K562 (cell line): ENCODE data around the gene FUT8. TPM values are rescaled to one million over a fixed set of nuclear protein-coding genes. Genes with fewer than 3 reads are reported as not detected.

Experiments
- ATAC-seq: fragments of 200-7000 bp; cut with Tn5 transposase; 3 replicates; pipeline ENCODE4 v1.9.1; 2020; ENCODE audit warnings: moderate library complexity
- BruUV-seq: library from RNA; stranded (reverse); fragments of 400-500 nt; replicated peaks from 2 replicates; lab custom pipeline; 2021; lab: Mats Ljungman, UMichigan
- CTCF ChIA-PET: fragments of 300-600 bp; formaldehyde crosslinking; extraction: SDS; loops from one replicate; lab custom pipeline; 2021; ENCODE audit warnings: low intra/inter-chr PET ratio; lab: Yijun Ruan, JAX
- POLR2A ChIA-PET: fragments of 300-600, 350-650 bp; sonication (Branson Sonifier 250); formaldehyde crosslinking; extraction: SDS; loops from one replicate; lab custom pipeline; 2021; ENCODE audit warnings: antibody characterized with exemption, inconsistent platforms; lab: Yijun Ruan, JAX
- DNase-seq, 4 experiments: peaks; one replicate each; pipeline versions ENCODE4 v3.0.0 to v3.0.0-alpha.2; 2011 to 2018; ENCODE audit warnings: low spot score in 3 of 4, mixed read lengths in 3 of 4; ENCODE audit errors: extremely low read depth in 1 of 4
- FAIRE-seq: peaks from 2 replicates; lab custom pipeline; 2011; peaks lifted over from hg19 to GRCh38; lab: Jason Lieb, UNC
- H2AFZ ChIP-seq: 2 replicates; pipeline ENCODE4 v1.6.0; 2011; ENCODE audit warnings: low read depth, low read length, control low read depth, inconsistent platforms
- H3K27ac ChIP-seq: fragments of 200-600 bp; 3 replicates; pipeline ENCODE4 v1.8.0; 2011; ENCODE audit warnings: low read depth, mild to moderate bottlenecking, control low read depth, inconsistent platforms, low read length, moderate library complexity, mixed read lengths; ENCODE audit errors: extremely low read depth
- H3K27me3 ChIP-seq, 2 experiments: fragments of 300-600 bp in 1 of 2; 2 replicates in 1 of 2; 3 replicates in 1 of 2; pipeline versions ENCODE4 v1.6.0 to v1.8.0; 2011; ENCODE audit warnings: inconsistent platforms in 2 of 2, low read length in 2 of 2, mild to moderate bottlenecking in 1 of 2, mixed read lengths in 1 of 2, moderate library complexity in 1 of 2; ENCODE audit not compliant: control insufficient read depth in 2 of 2, insufficient read depth in 2 of 2
- H3K36me3 ChIP-seq: fragments of 300-600 bp; 3 replicates; pipeline ENCODE4 v1.8.0; 2011; ENCODE audit warnings: mild to moderate bottlenecking, low read length, inconsistent platforms; ENCODE audit not compliant: control insufficient read depth, insufficient read depth
- H3K4me1 ChIP-seq, 2 experiments: fragments of 200-600 bp in 1 of 2; replicated peaks in 1 of 2; 2 replicates in 1 of 2; 3 replicates in 1 of 2; pipeline versions ENCODE4 v1.5.1 to v1.8.0; 2011; ENCODE audit warnings: inconsistent platforms in 2 of 2, low read length in 2 of 2, mild to moderate bottlenecking in 1 of 2, mixed read lengths in 1 of 2, moderate library complexity in 1 of 2; ENCODE audit not compliant: control insufficient read depth in 2 of 2, insufficient read depth in 2 of 2
- H3K4me2 ChIP-seq: 2 replicates; pipeline ENCODE4 v1.6.1; 2011; ENCODE audit warnings: low read length, control low read depth, inconsistent platforms, mixed read lengths; ENCODE audit not compliant: insufficient read depth
- H3K4me3 ChIP-seq: fragments of 200-600 bp; sonication (generic), shearing (Covaris generic); 2 replicates; pipeline ENCODE4 v1.5.1; 2016; ENCODE audit warnings: control low read depth, inconsistent platforms
- H3K79me2 ChIP-seq: fragments of 200-600 bp; 3 replicates; pipeline ENCODE4 v1.8.0; 2011; ENCODE audit warnings: low read length, inconsistent platforms; ENCODE audit not compliant: control insufficient read depth, insufficient read depth
- H3K9ac ChIP-seq, 2 experiments: 2 replicates each; pipeline versions ENCODE4 v1.6.0 to v1.6.1; 2011; ENCODE audit warnings: low read depth in 2 of 2, low read length in 2 of 2, control low read depth in 1 of 2, inconsistent platforms in 1 of 2, mild to moderate bottlenecking in 1 of 2, mixed read lengths in 1 of 2; ENCODE audit not compliant: insufficient read depth in 1 of 2
- H3K9me1 ChIP-seq: one replicate; pipeline ENCODE4 v1.6.0; 2011; ENCODE audit warnings: inconsistent platforms, mild to moderate bottlenecking, low read length, moderate library complexity; ENCODE audit not compliant: control insufficient read depth, insufficient read depth
- H3K9me3 ChIP-seq: replicated peaks from 2 replicates; pipeline ENCODE4 v1.5.1; 2011; ENCODE audit warnings: low read depth, low read length, inconsistent platforms; ENCODE audit not compliant: control insufficient read depth, insufficient read depth
- H4K20me1 ChIP-seq: replicated peaks from 2 replicates; pipeline ENCODE4 v1.6.1; 2011; ENCODE audit warnings: low read length, inconsistent platforms, mixed read lengths; ENCODE audit not compliant: control insufficient read depth, insufficient read depth
- BRCA1 ChIP-seq, 2 experiments: fragments of 450-650 bp in 1 of 2; sonication (generic) in 1 of 2; formaldehyde crosslinking in 1 of 2; IDR thresholded peaks; 2 replicates each; pipeline versions ENCODE4 v1.5.0 to v1.6.1; 2017 to 2020; ENCODE audit warnings: mild to moderate bottlenecking in 1 of 2, missing genetic modification reagents in 1 of 2
- BRD4 ChIP-seq: fragments of 200-600 bp; sonication (generic); IDR thresholded peaks from 2 replicates; pipeline ENCODE4 v1.6.1; 2017; ENCODE audit warnings: inconsistent platforms
- EWSR1 ChIP-seq: fragments of 450-650 bp; IDR thresholded peaks from 2 replicates; pipeline ENCODE4 v1.6.1; 2018; ENCODE audit warnings: borderline replicate concordance, mild to moderate bottlenecking, low read depth, moderate library complexity; ENCODE audit not compliant: partially characterized antibody
- GTF2A2 ChIP-seq: IDR thresholded peaks from 2 replicates; pipeline ENCODE4 v1.6.1; 2016; ENCODE audit warnings: mild to moderate bottlenecking, missing genetic modification characterization, missing compliant biosample characterization
- IFI16 ChIP-seq: fragments of 250-450 bp; sonication (Bioruptor Pico); IDR thresholded peaks from 2 replicates; pipeline ENCODE4 v2.1.2; 2022; ENCODE audit warnings: mild to moderate bottlenecking, inconsistent platforms
- MAFG ChIP-seq: fragments of 450-650 bp; conservative IDR thresholded peaks from 2 replicates; pipeline ENCODE4 v1.6.1; 2016; ENCODE audit warnings: missing genetic modification characterization, missing compliant biosample characterization
- MEIS2 ChIP-seq: fragments of 450-650 bp; IDR thresholded peaks from 2 replicates; pipeline ENCODE4 v1.6.1; 2014; ENCODE audit warnings: mild to moderate bottlenecking; ENCODE audit not compliant: partially characterized antibody
- NFIC ChIP-seq: fragments of 450-650 bp; IDR thresholded peaks from 2 replicates; pipeline ENCODE4 v1.6.1; 2017; ENCODE audit warnings: mild to moderate bottlenecking, inconsistent platforms
- PPARD ChIP-seq: fragments of 250-450 bp; sonication (Bioruptor Pico); IDR thresholded peaks from 2 replicates; pipeline ENCODE4 v1.8.0; 2022; ENCODE audit warnings: inconsistent platforms, mild to moderate bottlenecking, moderate library complexity
- ZNF175 ChIP-seq: fragments of 200-800 bp; sonication (Bioruptor generic); IDR thresholded peaks from 2 replicates; pipeline ENCODE4 v1.6.1; 2016; ENCODE audit warnings: low read depth, mild to moderate bottlenecking, missing genetic modification characterization, missing compliant biosample characterization
- ZSCAN32 ChIP-seq: fragments of 450-650 bp; formaldehyde crosslinking; IDR thresholded peaks from 2 replicates; pipeline ENCODE4 v1.4.0; 2020; ENCODE audit warnings: mild to moderate bottlenecking, moderate library complexity
- WGBS: fragments of 100-300 bp; shearing (Covaris generic); methylation state at CpG from one replicate; pipeline ENCODE4 v1.1.6; 2016; ENCODE audit warnings: low coverage, mixed read lengths; ENCODE audit not compliant: insufficient coverage; ENCODE audit errors: missing lambda C conversion rate; 5-methylcytosine and 5-hydroxymethylcytosine counted together
- in situ Hi-C: fragments of 300-500 bp; cut with MboI; formaldehyde crosslinking; loops from 4 replicates; pipeline ENCODE4 v1.15.0; 2018; ENCODE audit warnings: inconsistent platforms, mixed read lengths
- intact Hi-C: fragments of 100-400 bp; cut with micrococcal nuclease; formaldehyde crosslinking; loops from 2 replicates; pipeline ENCODE4 v1.14.2; 2022
- polyA plus RNA-seq, 8 experiments: library from polyadenylated mRNA; depleted of rRNA in 4 of 8; stranded (reverse) in 5 of 8; unstranded in 3 of 8; fragments of >200 nt; fragmentation: Nextera tagmentation in 2 of 8; fragmentation: Illumina TruSeq in 1 of 8; extraction: Ambion mirVana in 2 of 8; extraction: Trizol in 1 of 8; gene quantifications; 2 replicates each; pipeline versions ENCODE4 v1.2.1 to v1.2.3, GENCODE V29; 2011 to 2014; ENCODE audit warnings: inconsistent platforms in 1 of 8, missing spikeins in 1 of 8
- total RNA-seq, 7 experiments: library from RNA; depleted of rRNA in 6 of 7; stranded (reverse); fragments of >200 nt in 6 of 7; fragmentation: Illumina TruSeq in 2 of 7; extraction: Trizol in 2 of 7; gene quantifications; 2 replicates each; pipeline versions ENCODE4 v1.2.1 to v1.2.3, GENCODE V29; 2011 to 2021; ENCODE audit warnings: low replicate concordance in 1 of 7
- TF ChIP-seq, protein P1 (sequence below): sonication (generic); formaldehyde crosslinking; IDR thresholded peaks from 2 replicates; pipeline ENCODE4 v1.8.1; 2023; ENCODE audit warnings: mild to moderate bottlenecking, missing genetic modification reagents, moderate library complexity
- TF ChIP-seq, protein P2 (sequence below): fragments of 200-800 bp; sonication (Bioruptor generic); IDR thresholded peaks from 2 replicates; pipeline ENCODE4 v1.6.1; 2017; ENCODE audit warnings: missing genetic modification characterization, missing compliant biosample characterization
- TF ChIP-seq, protein P3 (sequence below): fragments of 250-450 bp; sonication (Bioruptor Pico); IDR thresholded peaks from 2 replicates; pipeline ENCODE4 v1.5.1; 2021; ENCODE audit warnings: mild to moderate bottlenecking

FUT8 gene
- total and polyA plus RNA-seq, 9 of the 15 experiments (the other 6 are each of a cell fraction or from before 2014, with no cell fraction given): 4.1 to 15.2 (median 7.8) TPM

DNA sequence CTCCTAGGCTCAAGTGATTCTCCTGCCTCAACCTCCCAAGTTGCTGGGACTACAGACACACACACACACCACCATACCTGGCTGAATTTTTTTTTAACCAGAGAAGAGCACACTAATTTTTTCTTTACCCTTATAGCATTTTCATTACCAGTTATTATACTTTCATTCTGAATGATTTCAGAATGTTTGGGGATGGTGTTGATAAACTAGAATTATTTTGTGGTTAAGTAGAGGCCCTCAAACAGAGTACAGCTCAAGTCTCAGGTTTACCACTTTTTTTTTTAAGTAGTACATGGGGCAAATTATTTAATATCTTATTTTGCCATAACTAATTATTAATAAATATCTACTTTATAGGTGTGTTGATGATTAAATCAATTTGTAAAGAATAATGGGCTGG lies 86.6 kb downstream of the FUT8 start (continued):
- TF ChIP-seq, protein P1, sequence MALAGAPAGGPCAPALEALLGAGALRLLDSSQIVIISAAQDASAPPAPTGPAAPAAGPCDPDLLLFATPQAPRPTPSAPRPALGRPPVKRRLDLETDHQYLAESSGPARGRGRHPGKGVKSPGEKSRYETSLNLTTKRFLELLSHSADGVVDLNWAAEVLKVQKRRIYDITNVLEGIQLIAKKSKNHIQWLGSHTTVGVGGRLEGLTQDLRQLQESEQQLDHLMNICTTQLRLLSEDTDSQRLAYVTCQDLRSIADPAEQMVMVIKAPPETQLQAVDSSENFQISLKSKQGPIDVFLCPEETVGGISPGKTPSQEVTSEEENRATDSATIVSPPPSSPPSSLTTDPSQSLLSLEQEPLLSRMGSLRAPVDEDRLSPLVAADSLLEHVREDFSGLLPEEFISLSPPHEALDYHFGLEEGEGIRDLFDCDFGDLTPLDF (CRISPR knock-in tag): no peak
- TF ChIP-seq MEIS2: no peak

DNA sequence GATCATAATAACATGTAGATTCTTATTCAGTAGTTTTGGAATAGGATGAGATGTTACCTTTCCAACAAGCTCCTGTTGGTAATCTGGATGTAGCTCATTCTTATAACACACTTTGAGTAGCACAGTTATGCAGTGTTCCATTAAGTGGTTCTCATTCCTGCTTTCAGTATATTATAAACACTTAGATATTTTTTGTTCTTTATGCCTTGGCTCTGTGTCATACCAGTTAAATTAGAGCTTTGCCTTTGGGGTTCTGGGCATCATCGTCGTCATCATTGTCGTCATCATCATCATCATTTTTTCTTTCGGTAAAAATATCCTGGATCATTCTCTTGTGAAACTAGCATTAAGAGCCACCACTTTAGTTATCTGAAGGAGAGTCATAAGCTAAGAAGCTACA lies 87.5 kb downstream of the FUT8 start:
- Histone ChIP-seq H3K4me3 (no peak overlapping the region), H3K9ac (no peak overlapping the region), H3K9me3 (0 out of 2 replicates have a peak, but pooled peaks cover 4% of the 10 kb centered on the region), H3K9me1 (no peaks in the 10 kb centered on the region), H4K20me1 (no peaks in the 10 kb centered on the region), H3K27me3 (no peaks in the 10 kb centered on the region), H3K27ac (no peak overlapping the region), H2AFZ (no peak overlapping the region), H3K36me3 (no peaks in the 10 kb centered on the region), H3K4me2 (no peak overlapping the region), H3K4me1 (no peaks in the 10 kb centered on the region), H3K79me2 (no peaks in the 10 kb centered on the region)
- ChIA-PET CTCF (no interaction called here), POLR2A (interaction anchor here (0.6 to 0.7 kb wide), 2 partner anchors 12 to 25 kb away, joined by 3 read pairs; no protein-coding TSS in a partner anchor)
- no peak for DNase-seq
- TF ChIP-seq BRCA1 (IDR thresholded peaks at IDR 0.05): no peak
- TF ChIP-seq BRCA1 (CRISPR knock-in tag; IDR thresholded peaks at IDR 0.05): no peak
- no peak for TF ChIP-seq MAFG (tag)
- TF ChIP-seq ZSCAN32 (CRISPR knock-in tag): no peak
- no peak for TF ChIP-seq ZNF175
- TF ChIP-seq, protein P2, sequence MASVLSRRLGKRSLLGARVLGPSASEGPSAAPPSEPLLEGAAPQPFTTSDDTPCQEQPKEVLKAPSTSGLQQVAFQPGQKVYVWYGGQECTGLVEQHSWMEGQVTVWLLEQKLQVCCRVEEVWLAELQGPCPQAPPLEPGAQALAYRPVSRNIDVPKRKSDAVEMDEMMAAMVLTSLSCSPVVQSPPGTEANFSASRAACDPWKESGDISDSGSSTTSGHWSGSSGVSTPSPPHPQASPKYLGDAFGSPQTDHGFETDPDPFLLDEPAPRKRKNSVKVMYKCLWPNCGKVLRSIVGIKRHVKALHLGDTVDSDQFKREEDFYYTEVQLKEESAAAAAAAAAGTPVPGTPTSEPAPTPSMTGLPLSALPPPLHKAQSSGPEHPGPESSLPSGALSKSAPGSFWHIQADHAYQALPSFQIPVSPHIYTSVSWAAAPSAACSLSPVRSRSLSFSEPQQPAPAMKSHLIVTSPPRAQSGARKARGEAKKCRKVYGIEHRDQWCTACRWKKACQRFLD (CRISPR knock-in tag): no peak
- no peak for TF ChIP-seq IFI16
- no peak for TF ChIP-seq EWSR1
- no peak for TF ChIP-seq GTF2A2 (tag)
- TF ChIP-seq PPARD (CRISPR knock-in tag): no peak
- TF ChIP-seq BRD4: no peak
- no peak for TF ChIP-seq NFIC
- TF ChIP-seq, protein P3, sequence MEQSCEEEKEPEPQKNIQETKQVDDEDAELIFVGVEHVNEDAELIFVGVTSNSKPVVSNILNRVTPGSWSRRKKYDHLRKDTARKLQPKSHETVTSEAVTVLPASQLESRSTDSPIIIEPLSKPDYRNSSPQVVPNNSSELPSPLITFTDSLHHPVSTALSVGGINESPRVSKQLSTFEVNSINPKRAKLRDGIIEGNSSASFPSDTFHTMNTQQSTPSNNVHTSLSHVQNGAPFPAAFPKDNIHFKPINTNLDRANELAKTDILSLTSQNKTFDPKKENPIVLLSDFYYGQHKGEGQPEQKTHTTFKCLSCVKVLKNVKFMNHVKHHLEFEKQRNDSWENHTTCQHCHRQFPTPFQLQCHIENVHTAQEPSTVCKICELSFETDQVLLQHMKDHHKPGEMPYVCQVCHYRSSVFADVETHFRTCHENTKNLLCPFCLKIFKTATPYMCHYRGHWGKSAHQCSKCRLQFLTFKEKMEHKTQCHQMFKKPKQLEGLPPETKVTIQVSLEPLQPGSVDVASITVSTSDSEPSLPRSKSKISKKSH (CRISPR knock-in tag): no peak
- 57% methylated on average over 4 of the region's 4 CpGs for WGBS
- in situ Hi-C loops: no loop called here
- FAIRE-seq: no peak
- ATAC-seq: no peak
- no TSS peak for BruUV-seq
- intact Hi-C loops: no loop called here
